LHCN-M2 (cell line): ENCODE measurements around the gene CSPG4. TPM values are rescaled to one million over a fixed set of nuclear protein-coding genes. Genes with fewer than 3 reads are reported as not detected.
"Not testable (repeated sequence)": the region's sequence is repeated elsewhere in the genome, so short reads cannot be mapped to it uniquely, and the experiment has no call there.

Source experiments
- DNase-seq: peaks from one replicate; pipeline ENCODE4 v3.0.0-alpha.2; 2012; ENCODE audit warnings: low read depth
- total RNA-seq: library from RNA; depleted of rRNA; stranded (reverse); fragments of >200 nt; gene quantifications from 2 replicates; pipeline ENCODE4 v1.2.3, GENCODE V29; 2014

CSPG4 gene
- total RNA-seq, 1 experiment from 2014 or later = 16.4 TPM

DNA sequence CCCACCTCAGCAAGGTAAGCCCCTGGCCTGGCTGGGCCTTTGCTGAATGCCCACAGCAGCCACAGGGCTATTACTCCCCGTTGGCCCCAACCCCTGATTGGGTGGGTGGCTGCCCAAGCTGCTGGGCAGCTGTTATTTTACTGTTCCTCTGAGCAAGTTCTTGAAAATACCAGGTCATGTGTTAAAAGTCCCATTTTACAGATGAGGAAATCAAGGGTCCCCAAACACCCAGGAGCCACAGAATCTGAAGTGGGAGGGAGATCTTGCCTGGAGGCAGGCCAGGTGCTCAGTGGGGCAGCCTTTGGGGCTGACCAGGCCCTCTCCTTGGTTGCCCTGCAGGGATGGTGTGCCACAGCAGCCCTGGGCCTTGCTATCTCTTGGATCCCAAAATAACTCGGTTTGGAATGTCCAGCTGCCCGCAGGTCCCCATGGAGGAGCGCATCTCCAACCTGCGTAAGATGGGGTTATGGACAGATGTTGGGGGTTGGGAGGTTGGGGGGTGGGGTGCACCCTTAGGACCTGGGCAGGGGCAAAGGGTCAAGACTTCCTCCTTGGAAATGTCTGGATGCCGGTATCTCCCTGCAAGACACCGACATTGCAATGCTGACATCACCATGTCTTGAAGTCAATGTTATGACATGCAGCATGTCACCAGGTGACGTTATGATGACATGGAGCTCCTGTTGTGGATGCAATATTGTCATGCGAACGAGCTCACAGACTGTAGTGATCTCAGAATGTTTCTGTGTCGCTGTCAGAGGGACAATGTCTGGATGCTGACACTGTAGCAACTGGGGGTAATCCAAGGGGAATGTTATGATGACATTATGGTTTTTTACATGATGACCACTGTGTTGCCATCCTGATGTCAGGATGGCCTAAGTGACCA lies 13.3 kb upstream of the CSPG4 start:
- no peak for DNase-seq

DNA sequence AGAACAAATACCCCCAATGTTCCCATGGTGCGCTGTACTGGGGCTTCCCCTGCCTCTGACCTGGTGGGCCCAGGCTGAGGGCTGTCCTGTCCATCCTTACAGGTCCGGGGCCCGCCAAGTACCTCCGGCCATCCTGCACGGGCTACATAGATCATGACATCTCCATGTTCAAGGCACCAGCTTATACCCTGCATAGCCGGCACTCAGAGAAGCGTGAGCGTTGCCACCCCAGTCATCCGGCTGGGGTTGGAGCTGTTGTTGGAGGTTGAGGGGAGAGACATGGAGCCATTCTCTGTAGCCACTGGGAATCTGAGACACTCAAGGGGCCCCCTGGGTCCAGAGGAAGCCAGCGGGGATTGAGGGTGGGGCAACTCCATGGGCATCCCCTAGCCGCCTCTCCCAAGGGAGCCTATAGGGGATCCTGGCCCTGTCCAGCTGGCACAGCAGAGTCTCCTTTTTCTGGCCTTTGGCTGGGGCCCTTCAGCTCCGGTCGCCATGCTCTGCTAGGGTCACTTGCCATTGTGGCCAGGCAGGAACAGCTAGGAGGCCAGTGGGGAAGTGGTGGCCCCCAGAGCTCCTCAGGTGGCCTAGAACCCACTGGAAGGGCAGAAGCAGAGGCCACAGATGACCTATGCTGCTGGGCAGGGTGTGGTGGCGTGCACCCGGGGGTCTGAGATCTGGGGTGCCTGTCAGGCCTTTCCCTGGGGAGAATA lies 12.5 kb upstream of the CSPG4 start:
- no peak for DNase-seq

DNA sequence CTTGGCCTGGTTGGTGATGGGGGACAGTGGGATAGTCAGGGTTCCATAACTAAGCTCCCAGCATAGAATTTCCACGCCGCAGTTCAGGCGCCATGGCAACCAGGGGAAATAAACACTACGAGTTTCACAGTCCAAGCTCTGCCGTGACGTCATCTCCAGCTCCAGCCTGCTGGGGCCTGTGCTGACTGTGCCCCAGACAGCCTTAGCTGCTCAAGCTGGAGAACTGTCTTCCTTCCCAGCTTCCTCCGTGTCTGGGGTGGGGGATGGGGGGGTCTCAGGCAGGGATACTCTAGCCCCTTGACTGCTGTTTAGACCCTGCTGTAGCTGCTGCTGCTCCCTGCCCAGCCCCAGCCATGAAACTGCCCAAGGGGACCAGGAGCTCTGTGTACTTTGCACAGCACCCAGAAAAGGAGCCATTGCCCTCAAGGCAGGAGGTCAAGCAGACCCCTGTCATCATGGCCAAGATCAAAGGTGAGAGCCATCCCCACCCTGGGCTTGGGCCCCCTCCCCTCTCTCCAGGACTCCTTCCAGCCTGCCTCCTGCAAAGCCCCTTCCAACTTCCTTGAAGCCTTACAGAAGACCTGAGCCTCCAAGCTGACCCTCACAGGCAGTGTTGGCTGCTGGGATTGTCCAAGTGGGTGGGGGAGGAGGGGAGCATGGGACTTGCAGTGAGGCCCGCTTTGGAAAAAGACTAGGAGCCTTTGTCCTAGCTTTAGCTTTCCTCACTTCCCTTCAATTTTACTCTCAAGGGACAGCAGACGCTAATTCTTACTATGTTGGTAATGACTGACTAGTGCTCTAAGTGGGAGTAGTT lies 11.4 kb upstream of the CSPG4 start:
- peak; percentile 83 for DNase-seq

DNA sequence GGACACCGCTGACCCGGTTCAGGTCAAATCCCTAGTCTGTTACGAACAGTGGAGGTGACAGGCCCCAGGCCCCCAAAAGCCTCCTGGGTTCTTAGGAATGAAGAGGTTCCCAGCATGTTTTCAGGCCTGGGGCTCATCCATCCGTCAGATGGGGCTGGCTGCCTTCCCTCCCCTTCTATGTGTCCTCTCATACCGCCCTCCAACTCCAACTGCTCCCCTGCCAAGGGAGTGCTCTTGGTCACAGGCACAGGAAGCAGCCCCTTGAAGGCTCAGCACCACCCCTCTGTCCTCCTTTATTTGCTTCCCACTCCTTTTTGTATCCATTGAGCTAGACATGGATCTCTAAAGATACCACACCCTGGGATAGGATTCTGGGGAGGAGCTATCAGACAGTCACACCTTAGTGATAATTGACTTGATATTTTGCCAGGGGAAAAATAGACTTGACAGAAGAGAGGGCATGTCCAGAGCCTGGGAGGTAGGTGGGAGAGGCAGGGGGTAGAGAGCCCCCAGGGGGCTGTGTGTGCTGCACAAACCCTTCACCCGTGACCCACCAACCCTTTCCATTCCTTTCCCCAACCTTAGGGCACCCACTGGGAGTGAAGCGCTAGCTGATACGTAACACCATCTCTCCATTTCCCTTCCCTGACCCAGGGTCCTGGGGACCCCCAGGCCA lies 10.7 kb upstream of the CSPG4 start:
- no peak for DNase-seq

DNA sequence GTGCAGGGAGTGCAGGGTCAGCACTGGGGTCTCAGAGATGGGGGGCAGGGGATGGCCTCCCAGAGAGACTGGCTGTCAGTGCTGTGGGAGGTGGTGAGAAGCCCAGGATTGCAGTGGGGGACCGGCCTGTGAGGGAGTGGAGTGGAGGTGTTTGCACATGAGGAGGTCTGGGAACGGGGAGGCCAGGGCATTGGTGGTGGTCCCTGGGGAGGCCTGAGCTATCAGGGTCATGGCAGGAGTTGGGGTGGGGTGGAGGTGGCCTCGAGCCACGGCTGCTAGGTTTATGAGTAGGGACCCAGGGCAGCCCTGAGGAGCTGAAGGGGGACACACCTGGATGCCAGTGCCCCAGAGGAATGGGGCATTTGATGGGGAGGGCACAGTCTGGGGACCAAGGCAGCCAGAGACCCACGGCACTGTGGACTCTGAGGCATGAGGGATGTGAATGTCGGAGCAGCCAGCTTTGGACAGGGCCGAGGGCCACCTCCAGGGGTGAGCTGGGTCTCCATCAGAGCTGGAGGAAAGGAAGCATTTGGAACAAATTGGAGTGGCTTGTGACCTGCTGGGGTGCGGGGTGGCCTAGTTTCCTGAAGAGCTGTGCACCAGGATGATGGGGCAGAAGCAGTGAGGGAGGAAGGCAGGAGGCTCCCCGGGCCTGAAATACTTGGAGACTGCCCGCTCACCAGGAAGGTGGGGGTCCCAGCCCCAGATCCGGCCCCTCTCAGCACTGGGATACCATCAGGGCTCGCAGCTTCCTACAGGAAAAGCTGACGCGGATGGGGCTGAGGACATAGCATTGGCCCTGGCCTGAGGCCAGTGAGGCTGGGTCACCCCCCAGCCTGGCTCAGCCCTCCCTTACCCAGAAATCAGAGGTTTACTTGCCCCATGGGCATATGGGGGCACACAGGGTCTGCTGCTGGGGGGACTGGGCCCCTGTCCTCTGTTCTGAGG lies 9.5 kb upstream of the CSPG4 start:
- no peak for DNase-seq

DNA sequence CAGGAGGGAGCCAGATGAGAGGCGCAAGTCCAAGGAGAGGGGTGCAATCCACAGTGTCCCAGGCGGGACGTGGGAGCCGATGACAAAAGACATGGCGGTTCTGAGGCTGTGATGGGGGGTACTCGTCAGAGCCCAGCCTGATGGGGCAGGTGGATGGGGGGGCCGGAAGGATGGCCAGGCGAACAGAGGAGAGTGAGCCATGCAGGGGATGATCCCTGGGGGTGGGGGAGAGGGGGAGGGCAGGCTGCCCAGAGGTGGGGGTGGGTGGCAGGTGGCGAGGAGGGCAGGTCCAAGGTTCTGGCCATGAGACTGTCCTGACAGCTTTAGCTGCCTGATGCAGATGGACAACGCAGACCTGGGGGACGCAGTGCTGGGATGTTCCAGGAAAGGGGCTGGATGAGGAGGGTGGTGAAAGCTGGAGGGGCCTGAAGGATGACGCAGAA lies 8.9 kb upstream of the CSPG4 start:
- DNase-seq = no peak

DNA sequence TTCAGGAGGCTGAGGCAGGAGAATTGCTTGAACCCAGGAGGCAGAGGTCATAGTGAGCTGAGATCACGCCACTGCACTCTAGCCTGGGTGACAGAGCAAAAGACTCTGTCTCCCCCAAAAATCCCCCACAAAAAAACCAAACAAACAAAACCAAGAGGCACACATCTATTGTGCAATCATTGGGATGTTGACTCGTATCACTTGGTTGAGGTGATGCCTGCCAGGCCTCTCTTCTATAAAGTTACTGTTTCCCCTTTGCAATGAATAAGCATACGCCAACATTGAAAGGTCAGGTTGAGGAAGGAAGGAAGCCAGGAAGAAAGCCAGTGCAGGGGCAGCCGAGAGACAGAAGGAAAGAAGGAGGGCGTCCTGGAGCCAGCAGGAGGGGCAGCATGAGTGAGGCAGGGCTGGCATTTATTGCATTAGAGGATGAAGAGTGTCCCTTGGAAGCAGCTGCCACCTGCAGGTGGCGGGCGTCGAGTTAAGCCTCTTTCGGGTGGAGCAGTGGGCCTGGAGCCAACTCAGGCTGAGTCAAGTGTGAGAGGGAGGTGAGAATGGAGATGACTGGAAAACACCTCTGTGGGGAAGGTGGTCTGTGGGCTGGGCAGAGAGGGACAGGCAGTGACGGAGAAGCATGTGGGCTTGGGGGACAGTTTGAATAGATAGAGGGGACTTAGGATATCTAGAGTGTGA lies 8.3 kb upstream of the CSPG4 start:
- DNase-seq = no peak

DNA sequence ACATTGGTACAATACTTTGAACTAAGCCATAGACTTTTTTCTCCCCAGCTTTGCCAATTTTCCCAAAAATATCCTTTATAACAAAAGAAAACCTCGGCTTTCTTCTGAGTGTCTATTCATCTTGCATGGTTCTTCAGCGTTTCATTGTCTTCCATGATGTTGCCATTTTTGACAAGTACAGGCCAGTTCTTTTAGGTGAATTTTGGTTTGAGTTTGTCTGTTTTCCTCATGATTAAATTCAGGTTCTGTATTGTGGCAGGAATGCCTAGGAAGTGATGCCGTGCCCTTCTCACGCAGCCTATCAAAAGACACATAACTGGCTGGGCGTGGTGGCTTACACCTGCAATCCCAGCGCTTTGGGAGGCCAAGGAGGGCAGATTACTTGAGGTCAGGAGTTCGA lies 7.6 kb upstream of the CSPG4 start:
- DNase-seq = no peak

DNA sequence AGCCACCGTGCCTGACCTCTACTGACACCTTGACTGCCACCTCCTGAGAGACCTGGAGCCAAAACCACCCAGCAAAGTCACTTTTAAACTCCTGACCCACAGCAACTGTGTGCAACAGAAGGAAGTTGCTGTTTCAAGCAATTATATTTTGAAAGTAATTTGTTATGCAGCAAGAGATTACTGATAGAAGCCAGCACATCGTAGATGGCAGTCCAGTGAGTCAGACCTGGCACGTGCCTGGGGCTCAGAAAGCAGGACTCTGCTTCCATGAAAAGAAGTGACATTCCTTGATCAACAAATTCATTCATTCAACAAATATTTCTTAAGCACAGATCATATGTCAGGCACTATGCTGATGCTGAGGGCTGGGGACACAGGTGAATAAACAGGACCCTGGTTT lies 5.7 kb upstream of the CSPG4 start:
- DNase-seq = peak; percentile 70

DNA sequence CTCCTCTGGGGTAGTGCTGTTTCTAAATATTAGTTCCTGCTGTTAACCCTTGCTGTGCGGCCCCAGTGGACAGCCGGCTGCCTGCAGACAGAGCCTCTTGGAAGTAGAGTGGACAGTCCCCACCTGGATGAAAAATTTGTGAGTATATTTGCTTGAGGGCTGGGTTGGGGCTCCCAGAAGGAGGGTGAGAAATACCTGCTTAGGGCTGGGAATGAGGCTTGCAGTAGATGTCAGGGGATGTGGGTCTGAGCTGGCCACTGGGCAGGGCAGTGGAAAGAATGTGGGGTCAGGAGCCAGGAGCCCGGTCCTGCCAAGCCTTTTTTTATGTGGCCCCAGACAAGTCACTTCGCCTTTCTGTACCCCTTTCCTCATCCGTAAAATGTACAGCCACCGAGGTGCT lies 4.4 kb upstream of the CSPG4 start:
- not testable (repeated sequence) for DNase-seq

DNA sequence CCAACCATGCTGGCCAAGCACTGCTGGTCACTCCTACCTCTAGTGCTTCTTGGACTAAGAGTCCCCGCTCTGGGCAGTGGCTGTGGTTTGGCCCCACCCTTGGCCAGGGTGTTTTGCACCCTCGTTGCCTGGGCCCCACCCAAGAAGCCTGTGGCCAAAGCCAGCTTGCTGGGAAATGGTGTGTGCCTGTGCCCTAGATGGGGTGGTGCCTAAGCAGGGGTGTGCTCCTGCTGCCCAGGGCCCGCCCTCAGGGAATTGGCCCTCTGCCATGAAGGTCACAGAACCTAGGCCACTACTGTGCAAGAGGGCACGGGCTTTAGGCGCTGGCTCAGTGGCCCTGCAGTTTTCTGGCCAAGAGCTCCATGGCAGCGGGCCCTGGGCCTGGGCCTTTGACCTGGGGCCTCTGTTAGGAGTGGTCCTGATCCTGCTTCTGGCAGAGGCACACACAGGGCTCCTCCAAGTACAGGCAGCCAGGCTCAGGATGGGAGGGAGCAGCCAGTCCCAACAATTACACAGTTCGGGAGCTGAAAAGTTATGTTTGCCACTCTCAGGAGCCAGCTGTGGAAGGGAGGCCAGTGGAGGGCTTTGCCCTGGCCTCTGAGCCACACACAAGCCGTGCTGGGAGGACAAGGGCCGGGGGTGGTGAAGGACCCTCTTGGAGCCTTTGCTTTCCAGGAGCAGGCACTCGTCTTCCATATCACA lies 3.8 kb upstream of the CSPG4 start:
- DNase-seq = not testable (repeated sequence)

DNA sequence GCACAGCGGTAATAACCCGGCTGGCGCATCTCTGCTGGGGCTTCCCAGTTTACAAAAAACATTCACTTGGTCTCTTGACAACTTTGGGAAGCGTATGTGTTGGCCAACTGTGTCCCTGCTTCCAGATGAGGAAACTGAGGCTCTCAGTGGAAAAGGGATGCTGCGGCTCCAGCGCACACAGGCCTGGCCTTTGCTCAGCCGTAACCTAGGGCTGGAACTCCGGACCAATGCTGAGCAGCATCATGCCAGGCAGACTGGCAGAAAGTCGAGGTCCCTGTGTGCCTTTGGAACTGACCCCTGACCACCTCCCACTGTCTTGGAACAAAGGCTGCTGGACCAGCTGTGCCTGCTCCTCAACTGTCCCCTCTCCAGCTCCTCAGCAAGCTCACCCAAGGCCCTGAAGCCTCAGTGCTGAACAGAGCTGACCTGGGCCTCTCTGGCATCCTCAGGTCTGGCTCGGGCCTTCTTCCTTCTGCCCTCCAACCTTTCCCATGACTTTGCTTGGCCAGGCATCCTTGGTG lies 2.7 kb upstream of the CSPG4 start:
- DNase-seq = not testable (repeated sequence)

DNA sequence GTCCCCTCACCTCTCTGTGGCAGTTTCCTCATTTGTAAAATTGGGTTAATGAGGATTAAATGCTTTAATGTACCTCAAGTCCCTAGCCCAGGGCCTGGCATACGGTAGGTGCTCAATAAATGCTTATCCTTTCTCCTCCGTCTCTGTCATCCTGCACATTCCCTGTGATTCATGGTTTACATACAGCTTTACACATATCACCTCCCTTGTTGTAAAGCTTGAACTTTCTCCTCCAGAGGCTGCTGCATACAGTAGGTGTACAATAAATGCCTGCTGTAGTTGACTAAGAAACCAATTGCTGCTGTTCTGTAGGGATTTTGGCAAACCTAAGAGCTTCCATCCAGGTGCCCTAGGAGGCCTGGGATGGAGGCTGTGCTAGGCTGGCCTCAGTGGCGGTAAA lies 1.5 kb upstream of the CSPG4 start:
- DNase-seq = no peak

DNA sequence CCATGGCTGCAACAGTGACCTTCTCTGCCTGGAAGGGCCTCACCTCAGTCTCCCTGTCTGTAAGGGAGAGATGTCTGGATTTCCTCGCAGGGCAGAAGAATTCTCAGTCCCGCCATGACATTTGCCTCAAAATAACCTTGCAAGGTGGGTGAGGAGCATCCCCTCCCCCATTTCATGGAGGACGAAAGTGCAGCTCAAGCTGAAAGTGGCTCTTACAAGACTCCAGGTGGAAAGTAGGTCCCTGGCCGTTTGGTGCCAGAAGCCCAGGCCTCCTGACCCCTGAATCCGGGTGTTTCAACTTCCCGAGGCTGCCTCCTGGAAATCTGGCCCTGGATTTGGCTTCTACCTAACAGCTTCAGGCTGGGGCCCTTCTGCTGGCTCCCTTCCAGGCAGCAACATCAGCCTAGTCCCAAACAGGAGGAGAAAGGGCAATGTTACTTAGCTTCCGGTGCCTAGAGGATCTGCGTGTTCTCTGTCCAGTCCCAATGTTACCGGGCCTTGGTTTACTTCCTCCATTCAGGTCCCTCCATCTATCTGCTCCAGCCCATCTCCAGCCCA lies 769 bp upstream of the CSPG4 start:
- DNase-seq = peak; percentile 39

DNA sequence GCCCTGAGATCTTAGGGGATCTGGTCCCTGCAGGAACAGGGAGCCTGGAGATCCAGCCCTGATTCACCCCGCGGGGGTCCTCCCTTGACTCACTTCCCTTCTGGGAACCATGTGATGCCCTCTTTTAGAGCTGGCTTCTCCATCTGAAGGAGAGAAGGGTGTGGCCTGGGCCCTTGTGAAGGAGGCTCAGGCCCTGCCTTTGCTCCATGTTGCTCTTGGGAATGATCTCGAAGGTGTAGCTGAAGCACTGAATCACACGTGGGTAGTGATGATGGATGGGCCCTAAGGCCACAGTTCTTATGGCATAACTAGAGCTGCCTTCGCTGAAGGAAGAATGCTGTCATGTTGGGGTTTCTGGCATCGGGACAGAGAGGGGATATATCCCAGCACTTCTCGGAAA lies 1.2 kb downstream of the CSPG4 start:
- peak; percentile 26 for DNase-seq

DNA sequence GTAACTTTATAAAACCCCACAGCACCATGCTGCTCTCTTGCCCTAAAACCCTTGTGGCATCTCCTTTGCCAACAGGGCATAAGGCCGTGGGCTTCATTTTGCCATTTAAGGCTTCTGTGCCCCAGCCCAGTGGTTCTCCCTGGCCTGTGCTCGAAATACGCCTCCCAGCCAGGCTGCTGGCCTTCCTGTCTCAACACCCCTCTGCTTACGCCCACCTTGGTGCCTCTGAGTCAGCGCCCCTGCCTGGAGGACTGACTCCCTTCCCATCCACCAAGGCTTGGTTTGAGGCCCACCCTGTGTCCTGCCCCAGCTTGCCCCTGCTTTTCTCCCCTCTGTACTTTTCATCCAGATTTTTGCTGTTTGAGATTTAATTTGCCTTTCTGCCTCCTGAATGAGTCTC lies 1.8 kb downstream of the CSPG4 start:
- not testable (repeated sequence) for DNase-seq

DNA sequence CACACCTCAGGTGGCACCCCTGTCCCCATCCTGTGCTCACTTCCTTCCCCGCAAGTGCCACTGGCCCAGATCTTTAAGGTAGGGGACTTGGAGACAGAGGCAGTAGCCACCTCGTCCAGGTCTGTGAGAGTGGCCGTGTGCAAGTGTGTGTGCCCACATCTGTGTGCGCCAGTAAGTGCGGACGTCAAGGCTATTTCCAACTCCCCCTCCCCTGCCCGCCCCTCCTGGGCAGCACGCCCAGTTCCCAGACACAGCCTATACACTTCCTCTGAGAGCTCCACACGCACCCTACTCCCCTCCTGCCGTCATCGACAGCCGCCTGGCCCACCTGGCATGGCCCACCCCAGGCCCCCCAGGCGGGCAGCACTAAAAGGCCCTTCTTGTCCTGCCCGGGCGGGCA lies 3.2 kb downstream of the CSPG4 start:
- DNase-seq = not testable (repeated sequence)

DNA sequence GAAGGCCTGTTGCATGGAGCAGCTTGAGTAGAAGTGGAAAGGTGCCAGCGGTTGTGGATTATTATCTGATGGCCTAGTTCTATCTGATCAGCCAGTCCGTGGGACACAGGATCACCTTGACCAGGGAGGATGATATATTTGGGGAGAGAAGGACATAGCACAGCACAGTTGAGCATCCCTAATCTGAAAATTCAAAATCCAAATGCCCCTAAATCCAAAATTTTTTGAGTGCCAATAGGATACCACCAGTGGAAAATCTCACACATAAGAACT lies 6.0 kb downstream of the CSPG4 start:
- DNase-seq = no peak
